Anterior cingulate cortex (tissue), 58 donors: Measurements from ENCODE around the gene CDYL2.
A peak's percentile ranks its signal among the peaks of the same experiment; 100 is the strongest.

Source experiments
- DNase-seq, 58 donors: peaks; one replicate each; lab custom pipeline; 2025; lab: John Stamatoyannopoulos, UW

The CDYL2 gene

GRCh38 chr16:80569440-80570105 is 234.8 kb downstream of the CDYL2 start:
- no peak for DNase-seq

DNA sequence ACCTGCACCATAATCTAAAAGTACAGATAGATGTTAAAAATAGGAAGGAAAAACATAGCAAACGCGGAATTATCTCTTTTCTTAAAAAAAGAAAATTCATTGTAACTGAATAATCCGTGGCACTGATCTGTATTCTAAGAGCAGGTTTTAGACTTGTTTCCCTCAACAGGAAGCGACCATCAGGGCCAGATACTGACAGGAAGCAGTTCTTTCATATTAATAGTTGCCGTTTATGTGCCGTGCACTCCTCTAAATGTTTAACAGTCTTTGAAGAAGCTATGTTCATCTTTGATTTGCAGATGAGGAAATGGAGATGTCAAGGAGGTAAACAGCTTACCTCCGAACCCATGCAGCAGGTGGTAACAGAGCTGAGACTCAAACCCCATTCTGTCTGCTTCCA is 240.0 kb downstream of the CDYL2 start:
- no peak for DNase-seq

DNA sequence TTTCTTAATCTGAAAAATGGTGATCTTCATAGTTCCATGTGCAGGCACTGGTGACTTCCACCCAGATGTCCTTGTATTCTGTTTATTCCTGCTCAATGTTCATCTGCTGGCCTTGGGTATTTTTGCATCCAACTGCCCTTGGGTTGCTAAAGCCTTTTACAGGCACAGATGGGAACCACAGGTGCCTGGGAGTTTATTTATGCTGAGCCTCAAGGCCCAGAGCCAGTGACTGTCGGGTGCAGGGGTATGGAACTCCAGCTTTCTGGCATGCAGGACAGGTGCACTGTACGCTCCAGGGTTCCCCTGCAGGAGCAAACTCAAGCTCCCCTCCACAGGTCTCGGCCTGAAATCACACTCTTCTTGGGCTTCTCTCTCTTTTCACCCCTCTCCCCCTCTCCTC is 241.3 kb downstream of the CDYL2 start:
- no peak for DNase-seq

DNA sequence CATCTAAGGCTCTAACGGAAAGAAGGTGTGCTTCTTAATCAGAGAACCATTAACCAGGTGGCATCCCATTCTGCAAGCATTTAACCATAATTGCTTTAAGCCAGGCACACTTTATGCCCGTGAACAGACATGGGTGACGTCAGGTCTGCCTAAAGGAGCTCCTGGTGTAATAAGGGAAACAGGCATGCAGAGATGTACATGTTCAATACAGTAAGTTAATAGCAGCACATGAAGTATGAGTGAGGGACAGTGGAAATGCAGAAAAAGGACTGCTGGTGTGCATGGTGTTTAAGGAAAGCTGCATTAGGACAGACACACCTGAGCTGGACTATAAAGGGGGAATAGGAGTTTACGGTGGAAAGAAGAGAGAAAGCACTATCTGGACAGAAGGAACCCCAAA is 245.0 kb downstream of the CDYL2 start:
- no peak for DNase-seq

GRCh38 chr16:80557037-80557436 is 247.4 kb downstream of the CDYL2 start:
- no peak for DNase-seq

GRCh38 chr16:80556481-80556880 is 247.9 kb downstream of the CDYL2 start:
- no peak for DNase-seq

- DNase-seq, result peak in 1 of 58 donors; percentile 4
These were observed 250.4 kb downstream of the CDYL2 start for GRCh38 chr16:80554033-80554432.

GRCh38 chr16:80552277-80552676 is 252.1 kb downstream of the CDYL2 start:
- no peak for DNase-seq
